H1 (cell line): ENCODE measurements around the gene CASP8AP2. TPM values are rescaled to one million over a fixed set of nuclear protein-coding genes. Genes with fewer than 3 reads are reported as not detected.

Experiments
- CHD7 ChIP-seq: fragments of 300-600 bp; sonication (generic); IDR thresholded peaks from 2 replicates; pipeline ENCODE4 v1.7.1; 2012; ENCODE audit warnings: low read length, moderate library complexity, mild to moderate bottlenecking, inconsistent platforms; ENCODE audit not compliant: insufficient replicate concordance
- CTBP2 ChIP-seq: IDR thresholded peaks from 2 replicates; pipeline ENCODE4 v1.7.0; 2011; ENCODE audit warnings: borderline replicate concordance, mild to moderate bottlenecking, moderate library complexity, mixed read lengths, low read length; ENCODE audit not compliant: insufficient read depth, insufficient read length
- E2F6 ChIP-seq: IDR thresholded peaks from 2 replicates; pipeline ENCODE4 v1.6.1; 2012; ENCODE audit warnings: inconsistent platforms
- POLR2A ChIP-seq, 2 experiments: IDR thresholded peaks; 1 replicate in 1 of 2; 2 replicates in 1 of 2; pipeline ENCODE4 v1.6.1; 2011; ENCODE audit warnings: low read depth in 2 of 2, low read length in 2 of 2, mild to moderate bottlenecking in 2 of 2; ENCODE audit errors: control extremely low read depth in 1 of 2
- RFX5 ChIP-seq: IDR thresholded peaks from 2 replicates; pipeline ENCODE4 v1.6.1; 2011; ENCODE audit warnings: low read depth, low read length, improper control_type of control experiment, borderline replicate concordance
- SP2 ChIP-seq: IDR thresholded peaks from 2 replicates; pipeline ENCODE4 v1.6.1; 2012; ENCODE audit warnings: mild to moderate bottlenecking, low read length, inconsistent platforms
- polyA plus RNA-seq, 7 experiments: library from polyadenylated mRNA; depleted of rRNA in 3 of 7; stranded (reverse) in 5 of 7; unstranded in 2 of 7; fragments of >200 nt in 5 of 7; fragments of 200-250 nt in 2 of 7; gene quantifications; 1 replicate in 5 of 7; 2 replicates in 1 of 7; 4 replicates in 1 of 7; pipeline versions ENCODE4 v1.2.1 to v1.2.3, GENCODE V29; 2011 to 2013; ENCODE audit warnings: missing spikeins in 2 of 7, mixed read lengths in 2 of 7
- total RNA-seq: library from RNA; stranded (reverse); fragmentation: NEBNext Ultra II Directional; extraction: Animal tissue kit (Norgen Biotek cat#: 25700); gene quantifications from 2 replicates; pipeline ENCODE4 v1.2.1, GENCODE V29; 2021

CASP8AP2 gene
- total and polyA plus RNA-seq, 2 of the 8 experiments (the other 6 are each of a cell fraction or from before 2014, with no cell fraction given) = 6.9 to 32.1 TPM

DNA sequence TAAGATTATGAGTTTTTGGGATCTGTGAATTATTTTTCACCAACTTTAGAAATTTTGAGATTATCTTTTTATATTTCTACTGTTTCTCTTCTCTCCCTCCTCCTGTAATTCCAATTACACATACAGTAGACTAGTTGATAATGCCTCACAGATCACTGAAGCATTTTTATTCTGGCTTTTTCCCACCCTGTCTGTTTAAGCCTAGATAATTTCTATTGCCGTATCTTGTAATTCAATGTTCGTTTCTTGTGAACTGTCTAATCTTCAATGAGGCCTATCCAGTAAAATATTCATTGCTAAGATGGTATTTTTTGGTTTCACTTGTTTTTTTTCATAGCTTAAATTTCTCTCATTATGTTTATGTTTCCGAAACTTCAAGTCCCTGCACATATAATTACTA is 22.1 kb upstream of the CASP8AP2 start (continued):
- TF ChIP-seq CTBP2 (no peak), SP2 (no peak), CHD7 (no peak), POLR2A (IDR thresholded peaks at IDR 0.05; ENCODE audit: control extremely low read depth in 1 of 2, low read depth in 2 of 2, low read length in 2 of 2) (no peak), RFX5 (no peak), E2F6 (no peak)
